HCT116 (cell line): ENCODE data around the gene SYNE2. TPM values are rescaled to one million over a fixed set of nuclear protein-coding genes. Genes with fewer than 3 reads are reported as not detected.

Source experiments
- ATAC-seq: fragments of 200-7000 bp; cut with Tn5 transposase; 2 replicates; pipeline ENCODE4 v1.9.1; 2020; ENCODE audit warnings: mild to moderate bottlenecking, moderate library complexity
- BruUV-seq: library from RNA; stranded (reverse); fragments of 400-500 nt; replicated peaks from 2 replicates; lab custom pipeline; 2021; lab: Mats Ljungman, UMichigan
- CTCF ChIA-PET: fragments of 300-600 bp; sonication (Branson Sonifier 250); formaldehyde crosslinking; loops from one replicate; lab custom pipeline; 2021; ENCODE audit warnings: antibody characterized with exemption; lab: Charles Lee
- POLR2A ChIA-PET: fragments of 300-600, 350-600 bp; sonication (Branson Sonifier 250); formaldehyde crosslinking; loops from one replicate; lab custom pipeline; 2021; ENCODE audit warnings: antibody characterized with exemption; lab: Charles Lee
- RAD21 ChIA-PET, 2 experiments: fragments of 300-600 bp; sonication (Branson Sonifier 250); formaldehyde crosslinking; loops; one replicate each; lab custom pipeline; 2023; ENCODE audit warnings: low total read pairs in 2 of 2; ENCODE audit not compliant: uncharacterized antibody in 2 of 2, unreplicated experiment in 2 of 2, low non-redundant PET in 1 of 2; lab: Charles Lee
- DNase-seq: peaks from one replicate; pipeline ENCODE4 v3.0.0-alpha.2; 2010; ENCODE audit warnings: low read depth, low spot score
- H2AFZ ChIP-seq: fragments of 200-600 bp; shearing (Covaris generic), sonication (generic); 2 replicates; pipeline ENCODE4 v1.6.1; 2017; ENCODE audit warnings: low read depth, mixed run types, mixed read lengths, antibody characterized with exemption, low read length; ENCODE audit not compliant: poor library complexity, severe bottlenecking
- H3K27ac ChIP-seq: 2 replicates; pipeline ENCODE4 v1.5.1; 2012; ENCODE audit warnings: low read depth, low read length
- H3K27me3 ChIP-seq: fragments of 200-600 bp; sonication (generic); 2 replicates; pipeline ENCODE4 v1.6.1; 2016; ENCODE audit warnings: mixed run types, low read length, mixed read lengths; ENCODE audit not compliant: insufficient read depth
- H3K36me3 ChIP-seq, 2 experiments: fragments of 200-500 bp in 1 of 2; fragments of 200-600 bp in 1 of 2; sonication (Bioruptor generic) in 1 of 2; sonication (generic) in 1 of 2; 2 replicates each; pipeline versions ENCODE4 v1.5.1 to v1.6.1; 2014 to 2016; ENCODE audit warnings: low read length in 2 of 2, inconsistent platforms in 1 of 2, mixed read lengths in 1 of 2, mixed run types in 1 of 2; ENCODE audit not compliant: insufficient read depth in 2 of 2, control insufficient read depth in 1 of 2
- H3K4me1 ChIP-seq, 2 experiments: fragments of 200-600 bp in 1 of 2; sonication (generic) in 1 of 2; 2 replicates each; pipeline versions ENCODE4 v1.5.1 to v1.6.1; 2012 to 2017; ENCODE audit warnings: low read length in 2 of 2, inconsistent platforms in 1 of 2, mild to moderate bottlenecking in 1 of 2, mixed read lengths in 1 of 2, mixed run types in 1 of 2, moderate library complexity in 1 of 2; ENCODE audit not compliant: insufficient read depth in 2 of 2, control insufficient read depth in 1 of 2
- H3K4me2 ChIP-seq: fragments of 200-600 bp; sonication (generic); 2 replicates; pipeline ENCODE4 v1.6.1; 2017; ENCODE audit warnings: mixed run types, low read length, mixed read lengths
- H3K4me3 ChIP-seq, 2 experiments: fragments of 200-600 bp in 1 of 2; sonication (generic) in 1 of 2; replicated peaks in 1 of 2; 2 replicates each; pipeline ENCODE4 v1.5.1; 2011 to 2016; ENCODE audit warnings: low read length in 2 of 2, control low read depth in 1 of 2, low read depth in 1 of 2, mild to moderate bottlenecking in 1 of 2, mixed read lengths in 1 of 2, mixed run types in 1 of 2
- H3K79me2 ChIP-seq: fragments of 200-600 bp; sonication (generic); 2 replicates; pipeline ENCODE4 v1.6.1; 2017; ENCODE audit warnings: mild to moderate bottlenecking, mixed run types, low read length, moderate library complexity, mixed read lengths; ENCODE audit not compliant: insufficient read depth
- H3K9ac ChIP-seq: fragments of 200-600 bp; sonication (generic); 2 replicates; pipeline ENCODE4 v1.6.1; 2016; ENCODE audit warnings: low read length, mixed read lengths
- H3K9me2 ChIP-seq: fragments of 200-600 bp; sonication (generic), shearing (Covaris generic); 2 replicates; pipeline ENCODE4 v1.6.1; 2017; ENCODE audit warnings: mixed run types, mild to moderate bottlenecking, moderate library complexity; ENCODE audit not compliant: insufficient read depth
- H3K9me3 ChIP-seq, 2 experiments: fragments of 200-500 bp in 1 of 2; fragments of 200-600 bp in 1 of 2; sonication (Bioruptor generic) in 1 of 2; sonication (generic) in 1 of 2; 2 replicates each; pipeline ENCODE4 v1.6.1; 2014 to 2017; ENCODE audit warnings: low read length in 2 of 2, mixed read lengths in 2 of 2, inconsistent platforms in 1 of 2, low read depth in 1 of 2, mild to moderate bottlenecking in 1 of 2, mixed run types in 1 of 2, moderate library complexity in 1 of 2; ENCODE audit not compliant: control insufficient read depth in 1 of 2, insufficient read depth in 1 of 2
- H4K20me1 ChIP-seq: fragments of 200-600 bp; sonication (generic), shearing (Covaris generic); 2 replicates; pipeline ENCODE4 v1.6.1; 2017; ENCODE audit warnings: mixed run types, mild to moderate bottlenecking, moderate library complexity; ENCODE audit not compliant: insufficient read depth
- ATF3 ChIP-seq: IDR thresholded peaks from 2 replicates; pipeline ENCODE4 v1.6.1; 2012
- CEBPB ChIP-seq: IDR thresholded peaks from 2 replicates; pipeline ENCODE4 v1.6.1; 2012; ENCODE audit warnings: low read depth
- CTCF ChIP-seq, 3 experiments: fragments of 200-600 bp in 1 of 3; sonication (generic) in 1 of 3; IDR thresholded peaks in 2 of 3; conservative IDR thresholded peaks in 1 of 3; 2 replicates each; pipeline ENCODE4 v1.5.1; 2012 to 2017; ENCODE audit warnings: low read depth in 2 of 3, low read length in 2 of 3, antibody characterized with exemption in 1 of 3, borderline replicate concordance in 1 of 3, control low read depth in 1 of 3, mild to moderate bottlenecking in 1 of 3, mixed read lengths in 1 of 3, mixed run types in 1 of 3, moderate library complexity in 1 of 3; ENCODE audit not compliant: insufficient read depth in 1 of 3
- ELF1 ChIP-seq: IDR thresholded peaks from 2 replicates; pipeline ENCODE4 v1.6.1; 2012; ENCODE audit warnings: low read depth, borderline replicate concordance
- EZH2 ChIP-seq: fragments of 200-600 bp; sonication (generic); IDR thresholded peaks from 2 replicates; pipeline ENCODE4 v1.6.1; 2017; ENCODE audit warnings: antibody characterized with exemption, mixed run types
- FOSL1 ChIP-seq: IDR thresholded peaks from 2 replicates; pipeline ENCODE4 v1.6.1; 2012; ENCODE audit warnings: low read depth
- POLR2A ChIP-seq: IDR thresholded peaks from 2 replicates; pipeline ENCODE4 v1.7.0; 2011; ENCODE audit warnings: borderline replicate concordance; ENCODE audit not compliant: insufficient read depth, insufficient read length; ENCODE audit errors: extremely low read depth
- RAD21 ChIP-seq: IDR thresholded peaks from 2 replicates; pipeline ENCODE4 v1.6.1; 2012; ENCODE audit warnings: low read depth, mild to moderate bottlenecking
- REST ChIP-seq: IDR thresholded peaks from 2 replicates; pipeline ENCODE4 v1.6.1; 2012; ENCODE audit warnings: low read depth
- SIN3A ChIP-seq: IDR thresholded peaks from 2 replicates; pipeline ENCODE4 v1.6.1; 2012; ENCODE audit warnings: low read depth
- SP1 ChIP-seq: IDR thresholded peaks from 2 replicates; pipeline ENCODE4 v1.6.1; 2012; ENCODE audit warnings: low read depth
- SRF ChIP-seq: IDR thresholded peaks from 2 replicates; pipeline ENCODE4 v1.6.1; 2012; ENCODE audit warnings: low read depth
- ZBTB33 ChIP-seq: IDR thresholded peaks from 2 replicates; pipeline ENCODE4 v1.6.1; 2011; ENCODE audit warnings: mild to moderate bottlenecking, low read length, moderate library complexity; ENCODE audit not compliant: insufficient replicate concordance; ENCODE audit errors: extremely low read depth
- ZFX ChIP-seq: fragments of 450-650 bp; IDR thresholded peaks from 2 replicates; pipeline ENCODE4 v1.6.1; 2017
- intact Hi-C: fragments of 100-400 bp; cut with micrococcal nuclease; formaldehyde crosslinking; loops from 2 replicates; pipeline ENCODE4 v1.10.0; 2022
- total RNA-seq: library from RNA; stranded (reverse); gene quantifications from one replicate; pipeline ENCODE4 v1.2.1, GENCODE V29; 2021; ENCODE audit not compliant: unreplicated experiment

The SYNE2 gene
- total RNA-seq, 1 experiment from 2014 or later: 28.8 TPM

GRCh38 chr14:64232944-64233343 is 380.1 kb downstream of the SYNE2 start:
- Histone ChIP-seq H3K27ac (no peak overlapping the region), H3K4me1 (no peaks in the 10 kb centered on the region), H3K27me3 (no peaks in the 10 kb centered on the region), H3K4me2 (no peak overlapping the region), H3K79me2 (no peaks in the 10 kb centered on the region), H4K20me1 (no peaks in the 10 kb centered on the region), H3K9ac (no peak overlapping the region), H3K9me3 (no peaks in the 10 kb centered on the region), H2AFZ (no peak overlapping the region), H3K36me3 (peaks cover 0 to 2% of the 10 kb centered on the region in 2 experiments; a peak in 1 of 4 replicates), H3K9me2 (no peaks in the 10 kb centered on the region), H3K4me3 (no peak overlapping the region)
- intact Hi-C loops: no loop called here
- no TSS peak for BruUV-seq
- no peak for ATAC-seq
- CTCF ChIA-PET: no interaction called here
- no peak for DNase-seq
- RAD21 ChIA-PET: no interaction called here
- no peak for TF ChIP-seq SP1
- TF ChIP-seq RAD21: no peak
- no peak for TF ChIP-seq ELF1
- no peak for TF ChIP-seq REST
- TF ChIP-seq CTCF (IDR thresholded peaks at IDR 0.05 in 2 of 3, conservative IDR thresholded peaks at IDR 0.05 in 1 of 3; ENCODE audit: borderline replicate concordance in 1 of 3, insufficient read depth in 1 of 3, low read depth in 2 of 3, low read length in 2 of 3): no peak
- TF ChIP-seq ZFX: no peak
- no peak for TF ChIP-seq SIN3A
- TF ChIP-seq SRF: no peak
- TF ChIP-seq POLR2A: no peak
- TF ChIP-seq EZH2: no peak
- TF ChIP-seq ZBTB33: no peak
- no peak for TF ChIP-seq ATF3
- TF ChIP-seq CEBPB: no peak
- no peak for TF ChIP-seq FOSL1
- POLR2A ChIA-PET: no interaction called here
